CD14-positive monocyte (primary cell): ENCODE results near the gene EEF1AKMT2. TPM values are rescaled to one million over a fixed set of nuclear protein-coding genes. Genes with fewer than 3 reads are reported as not detected.

Source experiments
- DNase-seq, 3 donors: peaks; one replicate each; pipeline ENCODE4 v3.0.0-alpha.2; 2011 to 2022
- H2AFZ ChIP-seq: 2 replicates; pipeline ENCODE4 v1.6.0; 2012; ENCODE audit warnings: mild to moderate bottlenecking, low read depth, low read length, inconsistent platforms; ENCODE audit not compliant: insufficient read depth, poor library complexity, severe bottlenecking
- H3K27ac ChIP-seq, 2 donors: 1 replicate in 1 of 2; 2 replicates in 1 of 2; pipeline ENCODE4 v1.5.1; 2012 to 2013; ENCODE audit warnings: low read length in 2 of 2, control low read depth in 1 of 2, inconsistent platforms in 1 of 2, low read depth in 1 of 2, mild to moderate bottlenecking in 1 of 2
- H3K27me3 ChIP-seq, 2 donors: one replicate each; pipeline versions ENCODE4 v1.6.0 to v1.6.1; 2011 to 2013; ENCODE audit warnings: low read length in 2 of 2; ENCODE audit not compliant: control insufficient read depth in 2 of 2, insufficient read depth in 2 of 2
- H3K36me3 ChIP-seq, 2 donors: replicated peaks in 1 of 2; 1 replicate in 1 of 2; 2 replicates in 1 of 2; pipeline versions ENCODE4 v1.5.1 to v1.6.1; 2012 to 2013; ENCODE audit warnings: low read length in 2 of 2, control low read depth in 1 of 2, inconsistent platforms in 1 of 2, mild to moderate bottlenecking in 1 of 2; ENCODE audit not compliant: insufficient read depth in 2 of 2, control insufficient read depth in 1 of 2
- H3K4me1 ChIP-seq, 2 donors: 1 replicate in 1 of 2; 2 replicates in 1 of 2; pipeline versions ENCODE4 v1.5.1 to v1.6.1; 2012 to 2013; ENCODE audit warnings: low read length in 2 of 2, control low read depth in 1 of 2, inconsistent platforms in 1 of 2, mild to moderate bottlenecking in 1 of 2, moderate library complexity in 1 of 2; ENCODE audit not compliant: insufficient read depth in 2 of 2, control insufficient read depth in 1 of 2
- H3K4me2 ChIP-seq: replicated peaks from 2 replicates; pipeline ENCODE3; 2012; ENCODE audit warnings: low read length, moderate library complexity, mild to moderate bottlenecking; ENCODE audit not compliant: poor library complexity, severe bottlenecking; ENCODE audit errors: extremely low read depth
- H3K4me3 ChIP-seq, 3 experiments: fragments of 200-600 bp in 1 of 3; sonication (generic) in 1 of 3; replicated peaks in 1 of 3; 1 replicate in 2 of 3; 2 replicates in 1 of 3; pipeline ENCODE4 v1.5.1; 2011 to 2013; ENCODE audit warnings: low read length in 3 of 3, mild to moderate bottlenecking in 3 of 3, control low read depth in 2 of 3, low read depth in 2 of 3, inconsistent platforms in 1 of 3, moderate library complexity in 1 of 3
- H3K79me2 ChIP-seq: 2 replicates; pipeline ENCODE4 v1.6.0; 2012; ENCODE audit warnings: mild to moderate bottlenecking, control low read depth, inconsistent platforms, low read length, moderate library complexity; ENCODE audit not compliant: insufficient read depth
- H3K9ac ChIP-seq: 2 replicates; pipeline ENCODE4 v1.6.0; 2017; ENCODE audit warnings: low read length, mild to moderate bottlenecking; ENCODE audit not compliant: insufficient read depth, poor library complexity, severe bottlenecking
- H3K9me3 ChIP-seq, 2 donors: replicated peaks in 1 of 2; 1 replicate in 1 of 2; 2 replicates in 1 of 2; pipeline versions ENCODE4 v1.5.1 to v1.6.1; 2012 to 2013; ENCODE audit warnings: low read length in 2 of 2, control low read depth in 1 of 2; ENCODE audit not compliant: control insufficient read depth in 1 of 2, insufficient read depth in 1 of 2
- H4K20me1 ChIP-seq: 2 replicates; pipeline ENCODE4 v1.6.0; 2012; ENCODE audit warnings: mild to moderate bottlenecking, low read length, control low read depth, moderate library complexity; ENCODE audit not compliant: insufficient read depth
- H3K27ac Mint-ChIP-seq, 7 donors: one replicate each; pipeline ENCODE4 v1.8.0; 2020; ENCODE audit warnings: mild to moderate bottlenecking in 7 of 7, mixed read lengths in 7 of 7, moderate library complexity in 6 of 7, inconsistent platforms in 2 of 7
- H3K27me3 Mint-ChIP-seq, 3 donors: one replicate each; pipeline ENCODE4 v1.8.0; 2021 to 2022; ENCODE audit warnings: low read depth in 3 of 3, mild to moderate bottlenecking in 3 of 3, mixed read lengths in 3 of 3, moderate library complexity in 3 of 3, inconsistent platforms in 1 of 3
- H3K36me3 Mint-ChIP-seq, 2 donors: one replicate each; pipeline ENCODE4 v1.8.0; 2020; ENCODE audit warnings: mixed read lengths in 2 of 2, inconsistent platforms in 1 of 2, mild to moderate bottlenecking in 1 of 2
- H3K4me1 Mint-ChIP-seq: one replicate; pipeline ENCODE4 v1.8.0; 2020; ENCODE audit warnings: mild to moderate bottlenecking, mixed read lengths
- H3K4me3 Mint-ChIP-seq, 2 donors: one replicate each; pipeline ENCODE4 v1.8.0; 2020; ENCODE audit warnings: mild to moderate bottlenecking in 2 of 2, mixed read lengths in 2 of 2, moderate library complexity in 1 of 2
- H3K9me3 Mint-ChIP-seq, 7 donors: one replicate each; pipeline ENCODE4 v1.8.0; 2020 to 2022; ENCODE audit warnings: mixed read lengths in 7 of 7, mild to moderate bottlenecking in 6 of 7, moderate library complexity in 6 of 7, inconsistent platforms in 2 of 7
- WGBS: methylation state at CpG from one replicate; pipeline ENCODE4 v1.1.5; 2013; ENCODE audit warnings: missing lambda C conversion rate; ENCODE audit not compliant: insufficient coverage; 5-methylcytosine and 5-hydroxymethylcytosine counted together
- intact Hi-C, 2 donors: fragments of 100-400 bp; cut with micrococcal nuclease; formaldehyde crosslinking; loops; one replicate each; pipeline versions ENCODE4 v1.15.0 to v1.15.1; 2023
- polyA plus RNA-seq, 3 donors: library from polyadenylated mRNA; depleted of rRNA in 1 of 3; unstranded in 2 of 3; stranded (reverse) in 1 of 3; fragments of 300-500 nt in 2 of 3; fragments of >200 nt in 1 of 3; fragmentation: Illumina TruSeq in 2 of 3; gene quantifications; 1 replicate in 2 of 3; 2 replicates in 1 of 3; pipeline ENCODE4 v1.2.3, GENCODE V29; 2012 to 2021
- TF ChIP-seq, protein P1 (sequence below): fragments of 200-600 bp; IDR thresholded peaks from one replicate; pipeline ENCODE4 v1.8.0; 2022; ENCODE audit warnings: antibody characterized with exemption, mild to moderate bottlenecking

Gene EEF1AKMT2
- polyA plus RNA-seq, 3 donors = 7.6 to 13.6 (median 8.2) TPM

GRCh38 chr10:124763267-124763666 is 28.4 kb downstream of the EEF1AKMT2 start:
- Mint-ChIP-seq H3K9me3 (no peaks in the 10 kb centered on the region), H3K4me1 (no peaks in the 10 kb centered on the region), H3K4me3 (no peak overlapping the region), H3K36me3 (peaks cover 51 to 73% of the 10 kb centered on the region in 2 donors), H3K27ac (no peak overlapping the region), H3K27me3 (peaks cover 0 to 3% (median 0%) of the 10 kb centered on the region in 3 donors)
- TF ChIP-seq, protein P1, sequence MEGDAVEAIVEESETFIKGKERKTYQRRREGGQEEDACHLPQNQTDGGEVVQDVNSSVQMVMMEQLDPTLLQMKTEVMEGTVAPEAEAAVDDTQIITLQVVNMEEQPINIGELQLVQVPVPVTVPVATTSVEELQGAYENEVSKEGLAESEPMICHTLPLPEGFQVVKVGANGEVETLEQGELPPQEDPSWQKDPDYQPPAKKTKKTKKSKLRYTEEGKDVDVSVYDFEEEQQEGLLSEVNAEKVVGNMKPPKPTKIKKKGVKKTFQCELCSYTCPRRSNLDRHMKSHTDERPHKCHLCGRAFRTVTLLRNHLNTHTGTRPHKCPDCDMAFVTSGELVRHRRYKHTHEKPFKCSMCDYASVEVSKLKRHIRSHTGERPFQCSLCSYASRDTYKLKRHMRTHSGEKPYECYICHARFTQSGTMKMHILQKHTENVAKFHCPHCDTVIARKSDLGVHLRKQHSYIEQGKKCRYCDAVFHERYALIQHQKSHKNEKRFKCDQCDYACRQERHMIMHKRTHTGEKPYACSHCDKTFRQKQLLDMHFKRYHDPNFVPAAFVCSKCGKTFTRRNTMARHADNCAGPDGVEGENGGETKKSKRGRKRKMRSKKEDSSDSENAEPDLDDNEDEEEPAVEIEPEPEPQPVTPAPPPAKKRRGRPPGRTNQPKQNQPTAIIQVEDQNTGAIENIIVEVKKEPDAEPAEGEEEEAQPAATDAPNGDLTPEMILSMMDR = no peak
- no CpG with 5 or more reads among the region's 1 CpG for WGBS
- Histone ChIP-seq H3K4me3 (no peak overlapping the region), H3K36me3 (peaks cover 71 to 90% of the 10 kb centered on the region in 2 donors), H3K27me3 (no peaks in the 10 kb centered on the region), H3K27ac (no peak overlapping the region), H2AFZ (no peak overlapping the region), H3K4me1 (no peaks in the 10 kb centered on the region), H4K20me1 (no peaks in the 10 kb centered on the region), H3K9ac (no peak overlapping the region), H3K9me3 (no peaks in the 10 kb centered on the region), H3K79me2 (no peaks in the 10 kb centered on the region), H3K4me2 (no peak overlapping the region)
- intact Hi-C loops = no loop called here
- DNase-seq = no peak

GRCh38 chr10:124762281-124762680 is 29.4 kb downstream of the EEF1AKMT2 start:
- Histone ChIP-seq H3K4me2 (no peak overlapping the region), H2AFZ (no peak overlapping the region), H3K27me3 (no peaks in the 10 kb centered on the region), H3K9me3 (no peaks in the 10 kb centered on the region), H4K20me1 (no peaks in the 10 kb centered on the region), H3K27ac (no peak overlapping the region), H3K4me1 (no peaks in the 10 kb centered on the region), H3K36me3 (peaks cover 77 to 91% of the 10 kb centered on the region in 2 donors), H3K4me3 (no peak overlapping the region), H3K9ac (no peak overlapping the region), H3K79me2 (no peaks in the 10 kb centered on the region)
- TF ChIP-seq, protein P1 = no peak
- no peak for DNase-seq
- Mint-ChIP-seq H3K36me3 (peaks cover 55 to 70% of the 10 kb centered on the region in 2 donors), H3K27me3 (peaks cover 0 to 2% (median 0%) of the 10 kb centered on the region in 3 donors), H3K27ac (no peak overlapping the region), H3K9me3 (no peaks in the 10 kb centered on the region), H3K4me3 (no peak overlapping the region), H3K4me1 (no peaks in the 10 kb centered on the region)
- 94% methylated on average over 2 of the region's 5 CpGs for WGBS
- intact Hi-C loops = no loop called here
